NCI-H1048 (cell line): Measurements from ENCODE around the gene NFKBIB.

Experiments
- DNase-seq: peaks from one replicate; lab custom pipeline; 2025; lab: John Stamatoyannopoulos, UW

NFKBIB gene

DNA sequence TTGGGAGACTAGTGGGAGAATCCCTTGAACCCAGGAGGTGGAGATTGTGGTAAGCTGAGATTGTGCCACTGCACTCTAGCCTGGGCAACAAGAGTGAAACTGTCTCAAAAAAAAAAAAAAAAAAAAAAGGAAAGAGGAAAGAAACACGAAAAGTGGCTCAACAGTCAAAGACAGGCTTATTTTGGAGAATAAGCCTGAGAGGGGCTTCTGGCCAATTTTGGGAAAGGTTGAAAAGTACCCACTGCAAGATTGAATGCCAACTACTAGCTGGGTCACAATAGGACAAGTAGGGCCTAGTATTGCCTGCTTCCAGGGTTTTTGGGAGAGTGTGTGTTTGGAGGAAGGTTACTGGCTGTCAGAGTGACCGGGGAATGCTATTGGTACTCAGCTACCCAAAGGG, 58.5 kb downstream of the NFKBIB start:
- DNase-seq: no peak
